ENCODE data around the gene FDXR.

Gene FDXR

DNA sequence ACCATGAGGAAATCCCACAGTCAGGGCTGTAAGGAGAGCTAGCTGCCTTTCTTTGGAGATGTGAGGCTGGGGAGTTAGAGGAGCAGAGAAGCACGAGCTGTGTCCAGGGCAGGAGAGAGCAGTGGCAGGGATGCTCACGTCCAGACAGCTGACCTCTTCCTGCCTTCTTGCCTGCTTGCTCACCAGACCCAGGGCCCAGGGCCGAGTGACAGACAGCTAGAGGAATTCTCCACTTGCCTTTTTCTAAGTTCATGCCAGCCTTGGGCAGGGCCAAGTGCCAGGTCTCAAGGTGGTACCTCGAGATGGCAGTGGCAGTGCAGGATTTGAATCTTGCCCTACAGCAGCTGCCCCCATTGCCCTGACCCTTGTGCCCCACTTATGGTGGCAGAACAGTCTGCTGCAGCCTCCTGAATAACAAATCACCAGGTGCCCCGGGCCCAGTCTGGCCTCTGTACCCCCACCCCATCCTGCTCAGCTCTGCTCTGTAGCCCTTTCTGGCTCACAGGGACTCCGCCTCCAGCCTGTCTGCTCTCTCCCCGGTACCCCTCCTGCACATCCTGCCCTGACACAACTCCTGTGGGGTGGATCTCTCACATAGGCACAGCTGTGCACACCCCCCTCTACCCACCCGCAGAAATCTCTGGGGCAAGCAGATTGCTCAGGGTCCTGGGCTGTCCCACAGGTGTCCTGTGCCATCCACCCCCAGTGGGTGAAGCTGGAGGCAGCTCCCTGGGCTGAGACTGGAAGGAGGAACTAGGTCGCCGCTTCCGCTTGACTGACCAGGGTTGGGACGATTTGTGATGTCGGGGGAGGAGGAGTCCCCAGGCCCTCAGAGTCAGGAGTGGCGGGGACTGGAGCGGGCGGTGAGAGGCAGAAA, 39.1 kb downstream of the FDXR start:
- no peak for DNase-seq (ENCODE audit: low read depth in 2 of 2)

GRCh38 chr17:74832421-74832820, 40.4 kb downstream of the FDXR start:
- no peak for DNase-seq (ENCODE audit: low read depth in 2 of 2)

GRCh38 chr17:74831444-74832146, 41.2 kb downstream of the FDXR start:
- no peak for DNase-seq (ENCODE audit: low read depth in 2 of 2)

GRCh38 chr17:74830861-74831260, 41.9 kb downstream of the FDXR start:
- no peak for DNase-seq (ENCODE audit: low read depth in 2 of 2)

DNA sequence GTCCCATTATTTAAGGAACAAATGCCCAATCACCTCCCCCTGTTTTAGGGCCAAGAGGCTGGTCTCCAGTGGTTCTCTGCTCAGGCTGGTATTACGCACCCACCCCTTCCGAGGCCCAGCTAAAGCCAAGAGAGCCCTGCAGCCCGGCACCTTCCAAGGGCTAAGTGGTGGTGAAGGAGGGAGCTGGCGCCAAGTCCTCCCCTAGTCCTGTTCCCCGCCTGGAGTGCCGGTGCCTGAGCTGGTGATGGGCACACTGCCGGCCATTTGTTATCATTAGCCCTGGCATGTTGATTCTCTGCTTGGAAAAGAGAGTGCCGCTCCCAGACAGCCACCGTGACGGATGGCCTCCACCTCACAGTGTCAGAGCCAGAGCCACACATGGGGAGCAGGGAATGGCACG, 45.0 kb downstream of the FDXR start:
- DNase-seq (ENCODE audit: low read depth in 2 of 2): no peak

DNA sequence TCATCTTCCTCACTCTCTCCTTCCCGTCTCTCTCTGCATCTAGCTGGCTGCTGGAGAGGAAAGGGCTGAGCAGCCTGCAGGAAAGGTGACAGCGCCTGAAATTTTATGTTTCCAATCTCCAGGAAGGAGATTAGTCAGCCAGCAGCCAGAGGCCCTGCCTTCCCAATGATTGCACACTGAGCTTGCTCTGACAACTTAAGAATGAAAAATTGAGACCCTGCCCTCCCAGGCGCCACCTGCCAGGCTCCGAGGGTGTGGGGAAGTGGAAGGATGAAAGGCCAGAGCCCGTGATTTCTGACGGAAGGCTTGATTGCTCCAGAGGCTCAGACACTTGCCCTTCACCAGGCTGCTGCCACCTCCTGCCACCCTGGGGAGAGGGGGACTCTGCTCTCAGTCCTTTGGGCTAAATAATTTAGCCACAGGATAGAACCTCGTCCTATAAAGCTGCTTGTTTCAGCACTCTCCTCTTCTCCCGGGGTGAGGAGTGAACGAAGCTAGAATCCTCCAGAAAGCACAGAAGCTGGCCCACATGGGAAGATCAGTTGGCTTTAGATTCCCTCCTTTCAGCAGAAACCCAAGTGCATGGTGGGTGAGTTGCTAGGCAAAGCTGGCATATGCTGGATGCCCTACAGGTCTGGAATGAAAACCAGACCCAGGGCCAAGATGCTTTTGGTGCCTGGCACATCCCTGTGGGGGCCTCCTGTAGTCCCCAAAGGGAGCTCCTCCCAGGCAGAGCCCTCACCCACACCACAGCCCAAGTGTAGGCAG, 46.7 kb downstream of the FDXR start:
- no peak for DNase-seq (ENCODE audit: low read depth in 2 of 2)

DNA sequence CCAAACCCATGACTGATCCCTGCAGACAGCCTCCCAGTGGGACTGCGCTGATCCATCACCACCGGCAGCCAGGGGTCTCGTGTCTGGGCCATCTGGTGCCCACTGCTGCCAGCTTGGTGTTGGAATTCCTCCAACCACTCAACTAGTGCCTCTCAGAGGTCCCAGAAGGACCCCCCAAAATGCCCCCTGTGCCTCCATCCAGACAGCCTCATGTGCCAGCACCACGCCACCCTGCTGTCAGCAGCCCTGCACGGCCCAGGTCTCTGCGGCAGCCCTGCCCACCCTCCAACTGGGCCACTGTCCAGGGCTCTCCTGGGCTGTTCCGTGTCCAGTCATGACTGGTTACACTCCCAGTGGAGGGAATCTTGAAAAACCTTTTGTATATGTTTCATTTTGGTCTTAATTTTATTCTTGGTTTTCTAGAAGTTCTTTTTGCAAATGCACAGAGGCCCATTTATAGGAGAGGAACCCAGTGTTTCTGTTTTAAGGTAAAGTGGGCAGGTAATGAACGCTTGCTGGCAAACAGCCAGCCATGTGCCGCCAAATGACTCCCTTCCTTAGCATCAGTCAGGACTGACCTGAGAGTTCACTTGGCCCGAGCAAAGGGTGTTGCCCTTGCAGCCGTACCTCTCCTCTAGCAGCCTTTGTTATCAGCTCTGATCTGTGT, 47.7 kb downstream of the FDXR start:
- no peak for DNase-seq (ENCODE audit: low read depth in 2 of 2)

- no peak for DNase-seq (ENCODE audit: low read depth in 2 of 2)
These were observed 49.8 kb downstream of the FDXR start for GRCh38 chr17:74822939-74823367.

GRCh38 chr17:74822335-74822938, 50.4 kb downstream of the FDXR start:
- DNase-seq (ENCODE audit: low read depth in 2 of 2): no peak

- no peak for DNase-seq (ENCODE audit: low read depth in 2 of 2)
These were observed 51.0 kb downstream of the FDXR start for GRCh38 chr17:74821655-74822334.

DNA sequence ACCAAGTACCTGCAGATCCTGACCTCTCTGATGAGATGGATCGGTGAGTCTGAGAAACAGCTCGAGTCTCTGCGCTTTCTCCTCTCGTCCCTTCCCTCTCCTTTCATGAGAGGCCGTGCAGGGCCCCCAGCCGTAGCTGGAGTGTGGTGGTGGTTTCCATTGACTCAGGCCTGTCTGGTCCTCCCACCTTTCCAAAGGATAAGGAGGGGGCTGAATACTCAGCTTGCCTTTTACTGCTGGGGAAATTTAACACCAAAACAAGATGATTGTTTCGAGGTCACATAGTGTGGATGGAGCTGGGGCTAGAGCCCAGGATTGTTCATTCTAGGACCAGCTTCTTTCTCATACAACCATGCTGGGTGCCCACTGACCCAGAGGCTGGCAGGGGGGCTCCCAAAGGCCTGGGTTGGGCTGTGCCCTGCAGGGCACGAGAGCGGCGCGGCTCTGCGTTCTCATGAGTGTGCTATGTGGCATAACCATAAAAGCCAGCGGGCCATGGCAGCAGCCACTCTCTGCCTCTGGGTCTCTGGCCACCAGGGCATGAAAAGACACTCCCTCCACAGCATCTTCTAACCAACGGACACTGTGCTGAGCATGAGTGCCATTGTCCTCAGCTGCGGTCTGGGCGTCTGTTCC, 52.9 kb downstream of the FDXR start:
- no peak for DNase-seq (ENCODE audit: low read depth in 2 of 2)

DNA sequence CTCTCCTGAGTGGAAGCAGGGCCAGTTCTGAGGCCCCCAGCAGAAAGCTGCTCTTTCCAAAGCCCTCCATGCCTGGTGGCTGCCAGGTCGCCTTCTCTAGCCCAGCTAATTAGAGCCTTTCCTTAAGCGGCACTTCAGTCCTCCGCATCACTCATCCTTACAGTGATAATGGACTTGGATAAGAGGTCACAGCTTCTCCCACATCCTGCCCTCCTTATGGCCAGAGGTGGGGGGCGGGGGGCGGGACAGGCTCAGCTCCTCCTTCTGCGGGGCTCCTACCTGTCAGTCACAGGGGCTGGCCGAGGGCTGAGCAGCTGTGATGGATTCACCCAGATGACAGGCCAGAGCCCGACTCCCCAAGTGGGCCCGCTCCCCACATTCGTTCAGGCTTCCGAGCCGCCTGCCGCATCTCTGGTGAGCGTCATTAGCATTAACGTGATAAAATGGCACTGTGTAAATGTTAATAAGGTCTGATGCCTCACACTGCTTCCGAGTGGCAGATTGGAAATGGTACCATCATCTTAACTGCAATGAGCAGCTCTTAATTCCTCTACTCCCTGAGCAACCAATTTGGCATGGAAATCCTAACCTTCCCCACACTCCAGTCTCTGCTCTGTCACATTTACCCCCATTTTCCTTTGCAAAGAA, 54.4 kb downstream of the FDXR start:
- no peak for DNase-seq (ENCODE audit: low read depth in 2 of 2)

- no peak for DNase-seq (ENCODE audit: low read depth in 2 of 2)
These were observed 55.7 kb downstream of the FDXR start for GRCh38 chr17:74816905-74817620.

- DNase-seq (ENCODE audit: low read depth in 2 of 2): no peak
These were observed 57.0 kb downstream of the FDXR start for GRCh38 chr17:74815550-74816370.

GRCh38 chr17:74815067-74815466, 57.7 kb downstream of the FDXR start:
- no peak for DNase-seq (ENCODE audit: low read depth in 2 of 2)

GRCh38 chr17:74814453-74814852, 58.3 kb downstream of the FDXR start:
- no peak for DNase-seq (ENCODE audit: low read depth in 2 of 2)
